ENCODE measurements around the gene STK33. TPM values are rescaled to one million over a fixed set of nuclear protein-coding genes. Genes with fewer than 3 reads are reported as not detected.
"Not testable (repeated sequence)": the region's sequence is repeated elsewhere in the genome, so short reads cannot be mapped to it uniquely, and the experiment has no call there.

STK33 gene
- total and polyA plus RNA-seq, 5 donors: 14.1 to 40.2 (median 26.4) TPM

- ATAC-seq (no peak), DNase-seq (no peak)
- 68% methylated on average over 3 of the region's 3 CpGs for WGBS
- Histone ChIP-seq H3K27me3 (ENCODE audit: control insufficient read depth, insufficient read depth) (no peaks in the 10 kb centered on the region), H3K27ac (ENCODE audit: low read length) (no peak overlapping the region), H3K4me1 (ENCODE audit: control insufficient read depth, insufficient read depth, low read length) (no peaks in the 10 kb centered on the region), H3K4me3 (ENCODE audit: low read length) (no peak overlapping the region), H3K9me3 (ENCODE audit: control insufficient read depth, low read length) (no peaks in the 10 kb centered on the region)
- intact Hi-C loops (cut with DNase I): no loop called here
These were observed 109.8 kb downstream of the STK33 start for GRCh38 chr11:8484251-8484650.

- 49% methylated on average over 3 of the region's 3 CpGs for WGBS
- H3K27me3 ChIP-seq (ENCODE audit: control insufficient read depth, insufficient read depth): no peaks in the 10 kb centered on the region
- H3K27ac ChIP-seq (ENCODE audit: low read length): no peak overlapping the region
- ATAC-seq: no peak
- no peak overlapping the region for H3K4me3 ChIP-seq (ENCODE audit: low read length)
- DNase-seq: no peak
- no peaks in the 10 kb centered on the region for H3K9me3 ChIP-seq (ENCODE audit: control insufficient read depth, low read length)
- no peaks in the 10 kb centered on the region for H3K4me1 ChIP-seq (ENCODE audit: control insufficient read depth, insufficient read depth, low read length)
- intact Hi-C loops (cut with DNase I): no loop called here
These were observed 113.2 kb downstream of the STK33 start for GRCh38 chr11:8480858-8481257.

- DNase-seq: no peak
- no peak for ATAC-seq
- H3K27me3 ChIP-seq (ENCODE audit: control insufficient read depth, insufficient read depth): no peaks in the 10 kb centered on the region
- no peaks in the 10 kb centered on the region for H3K9me3 ChIP-seq (ENCODE audit: control insufficient read depth, low read length)
- H3K4me3 ChIP-seq (ENCODE audit: low read length): no peak overlapping the region
- 79% methylated on average over 1 of the region's 1 CpG for WGBS
- H3K4me1 ChIP-seq (ENCODE audit: control insufficient read depth, insufficient read depth, low read length): no peaks in the 10 kb centered on the region
- H3K27ac ChIP-seq (ENCODE audit: low read length): no peak overlapping the region
- intact Hi-C loops (cut with DNase I): no loop called here
These were observed 116.3 kb downstream of the STK33 start for GRCh38 chr11:8477680-8478079.

GRCh38 chr11:8477151-8477550 lies 116.9 kb downstream of the STK33 start:
- ATAC-seq: no peak
- H3K4me1 ChIP-seq (ENCODE audit: control insufficient read depth, insufficient read depth, low read length): no peaks in the 10 kb centered on the region
- intact Hi-C loops (cut with DNase I): no loop called here
- no peak overlapping the region for H3K27ac ChIP-seq (ENCODE audit: low read length)
- 93% methylated on average over 2 of the region's 2 CpGs for WGBS
- DNase-seq: no peak
- no peaks in the 10 kb centered on the region for H3K9me3 ChIP-seq (ENCODE audit: control insufficient read depth, low read length)
- no peaks in the 10 kb centered on the region for H3K27me3 ChIP-seq (ENCODE audit: control insufficient read depth, insufficient read depth)
- H3K4me3 ChIP-seq (ENCODE audit: low read length): no peak overlapping the region

- DNase-seq; H3K27ac ChIP-seq (ENCODE audit: low read length); H3K27me3 ChIP-seq (ENCODE audit: control insufficient read depth, insufficient read depth); H3K9me3 ChIP-seq (ENCODE audit: control insufficient read depth, low read length); ATAC-seq; intact Hi-C loops (cut with DNase I); H3K4me1 ChIP-seq (ENCODE audit: control insufficient read depth, insufficient read depth, low read length); H3K4me3 ChIP-seq (ENCODE audit: low read length): not testable (repeated sequence)
- 87% methylated on average over 5 of the region's 5 CpGs for WGBS
These were observed 126.2 kb downstream of the STK33 start for GRCh38 chr11:8467806-8468205.

- H3K9me3 ChIP-seq (ENCODE audit: control insufficient read depth, low read length); intact Hi-C loops (cut with DNase I); H3K4me3 ChIP-seq (ENCODE audit: low read length); H3K4me1 ChIP-seq (ENCODE audit: control insufficient read depth, insufficient read depth, low read length); ATAC-seq; H3K27me3 ChIP-seq (ENCODE audit: control insufficient read depth, insufficient read depth); DNase-seq; H3K27ac ChIP-seq (ENCODE audit: low read length): not testable (repeated sequence)
- WGBS: 84% methylated on average over 4 of the region's 4 CpGs
These were observed 126.7 kb downstream of the STK33 start for GRCh38 chr11:8467356-8467755.

GRCh38 chr11:8466884-8467283 lies 127.1 kb downstream of the STK33 start:
- H3K9me3 ChIP-seq (ENCODE audit: control insufficient read depth, low read length); H3K4me1 ChIP-seq (ENCODE audit: control insufficient read depth, insufficient read depth, low read length); DNase-seq; ATAC-seq; H3K4me3 ChIP-seq (ENCODE audit: low read length); H3K27ac ChIP-seq (ENCODE audit: low read length); intact Hi-C loops (cut with DNase I); H3K27me3 ChIP-seq (ENCODE audit: control insufficient read depth, insufficient read depth): not testable (repeated sequence)
- 88% methylated on average over 3 of the region's 3 CpGs for WGBS

GRCh38 chr11:8459711-8460399 lies 134.2 kb downstream of the STK33 start:
- H3K27ac ChIP-seq (ENCODE audit: low read length): no peak overlapping the region
- DNase-seq (no peak), ATAC-seq (no peak)
- no peak overlapping the region for H3K4me3 ChIP-seq (ENCODE audit: low read length)
- intact Hi-C loops (cut with DNase I): no loop called here
- no peaks in the 10 kb centered on the region for H3K27me3 ChIP-seq (ENCODE audit: control insufficient read depth, insufficient read depth)
- H3K4me1 ChIP-seq (ENCODE audit: control insufficient read depth, insufficient read depth, low read length): no peaks in the 10 kb centered on the region
- WGBS: 87% methylated on average over 4 of the region's 4 CpGs
- no peaks in the 10 kb centered on the region for H3K9me3 ChIP-seq (ENCODE audit: control insufficient read depth, low read length)

GRCh38 chr11:8442301-8442700 lies 151.7 kb downstream of the STK33 start:
- intact Hi-C loops (cut with DNase I): no loop called here
- H3K27ac ChIP-seq (ENCODE audit: low read length): no peak overlapping the region
- H3K4me3 ChIP-seq (ENCODE audit: low read length): no peak overlapping the region
- H3K4me1 ChIP-seq (ENCODE audit: control insufficient read depth, insufficient read depth, low read length): no peaks in the 10 kb centered on the region
- H3K27me3 ChIP-seq (ENCODE audit: control insufficient read depth, insufficient read depth): no peaks in the 10 kb centered on the region
- no peak for ATAC-seq
- DNase-seq: no peak
- H3K9me3 ChIP-seq (ENCODE audit: control insufficient read depth, low read length): no peaks in the 10 kb centered on the region
- 35% methylated on average over 4 of the region's 4 CpGs for WGBS

GRCh38 chr11:8440649-8441048 lies 153.4 kb downstream of the STK33 start:
- DNase-seq: no peak
- no peak for ATAC-seq
- Histone ChIP-seq H3K4me1 (ENCODE audit: control insufficient read depth, insufficient read depth, low read length) (no peaks in the 10 kb centered on the region), H3K4me3 (ENCODE audit: low read length) (no peak overlapping the region), H3K9me3 (ENCODE audit: control insufficient read depth, low read length) (no peaks in the 10 kb centered on the region), H3K27me3 (ENCODE audit: control insufficient read depth, insufficient read depth) (no peaks in the 10 kb centered on the region), H3K27ac (ENCODE audit: low read length) (no peak overlapping the region)
- intact Hi-C loops (cut with DNase I): no loop called here
- WGBS: 78% methylated on average over 3 of the region's 3 CpGs

- Histone ChIP-seq H3K4me3 (ENCODE audit: low read length) (no peak overlapping the region), H3K9me3 (ENCODE audit: control insufficient read depth, low read length) (no peaks in the 10 kb centered on the region), H3K4me1 (ENCODE audit: control insufficient read depth, insufficient read depth, low read length) (no peaks in the 10 kb centered on the region), H3K27ac (ENCODE audit: low read length) (no peak overlapping the region), H3K27me3 (ENCODE audit: control insufficient read depth, insufficient read depth) (no peaks in the 10 kb centered on the region)
- ATAC-seq: peak; percentile 29 to 67
- 24% methylated on average over 5 of the region's 5 CpGs for WGBS
- intact Hi-C loops (cut with DNase I): no loop called here
- DNase-seq: no peak
These were observed 164.5 kb downstream of the STK33 start for GRCh38 chr11:8429483-8429882.

- H3K4me3 ChIP-seq (ENCODE audit: low read length): no peak overlapping the region
- H3K27me3 ChIP-seq (ENCODE audit: control insufficient read depth, insufficient read depth): no peaks in the 10 kb centered on the region
- H3K4me1 ChIP-seq (ENCODE audit: control insufficient read depth, insufficient read depth, low read length): no peaks in the 10 kb centered on the region
- no peak overlapping the region for H3K27ac ChIP-seq (ENCODE audit: low read length)
- 91% methylated on average over 8 of the region's 8 CpGs for WGBS
- H3K9me3 ChIP-seq (ENCODE audit: control insufficient read depth, low read length): no peaks in the 10 kb centered on the region
- DNase-seq (no peak), ATAC-seq (no peak)
- intact Hi-C loops (cut with DNase I): no loop called here
These were observed 168.0 kb downstream of the STK33 start for GRCh38 chr11:8426076-8426475.

Data from right cardiac atrium (tissue), 5 donors.